KOPT-K1 (cell line): Measurements from ENCODE around the gene GEMIN2.
"Not testable (repeated sequence)": the region's sequence is repeated elsewhere in the genome, so short reads cannot be mapped to it uniquely, and the experiment has no call there.

Experiments used
- H3K27ac ChIP-seq: fragments of 200-600 bp; sonication (generic); 2 replicates; pipeline ENCODE4 v1.5.1; 2016; ENCODE audit warnings: antibody characterized with exemption, mild to moderate bottlenecking, low read depth, low read length; ENCODE audit not compliant: poor library complexity, severe bottlenecking
- H3K36me3 ChIP-seq: fragments of 200-600 bp; sonication (generic); 2 replicates; pipeline ENCODE4 v1.5.1; 2017; ENCODE audit warnings: antibody characterized with exemption, mild to moderate bottlenecking, low read length, moderate library complexity; ENCODE audit not compliant: insufficient read depth
- H3K9me3 ChIP-seq: fragments of 200-600 bp; sonication (generic); 2 replicates; pipeline ENCODE4 v1.5.1; 2017; ENCODE audit warnings: antibody characterized with exemption, low read length, mild to moderate bottlenecking; ENCODE audit not compliant: insufficient read depth, poor library complexity, severe bottlenecking

Gene GEMIN2

GRCh38 chr14:39179042-39179441 lies 64.9 kb downstream of the GEMIN2 start:
- H3K27ac ChIP-seq, result no peak overlapping the region
- H3K36me3 ChIP-seq, result peaks cover 81% of the 10 kb centered on the region

DNA sequence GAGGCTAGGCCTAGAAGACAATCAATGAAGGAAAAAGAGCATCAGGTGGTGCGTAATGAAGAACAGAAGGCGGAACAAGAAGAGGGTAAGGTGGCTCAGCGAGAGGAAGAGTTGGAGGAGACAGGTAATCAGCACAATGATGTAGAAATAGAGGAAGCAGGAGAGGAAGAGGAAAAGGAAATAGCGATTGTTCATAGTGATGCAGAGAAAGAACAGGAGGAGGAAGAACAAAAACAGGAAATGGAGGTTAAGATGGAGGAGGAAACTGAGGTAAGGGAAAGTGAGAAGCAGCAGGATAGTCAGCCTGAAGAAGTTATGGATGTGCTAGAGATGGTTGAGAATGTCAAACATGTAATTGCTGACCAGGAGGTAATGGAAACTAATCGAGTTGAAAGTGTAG lies 66.4 kb downstream of the GEMIN2 start:
- H3K9me3 ChIP-seq, result no peaks in the 10 kb centered on the region
- no peak overlapping the region for H3K27ac ChIP-seq
- peaks cover 96% of the 10 kb centered on the region for H3K36me3 ChIP-seq

More at GRCh38 chr14:39179042-39179441, 64.9 kb downstream of the GEMIN2 start:
- no peaks in the 10 kb centered on the region for H3K9me3 ChIP-seq

- Histone ChIP-seq H3K36me3 (peaks cover 100% of the 10 kb centered on the region), H3K9me3 (no peaks in the 10 kb centered on the region), H3K27ac (no peak overlapping the region)
Measured at GRCh38 chr14:39181026-39181692, 67.0 kb downstream of the GEMIN2 start.

DNA sequence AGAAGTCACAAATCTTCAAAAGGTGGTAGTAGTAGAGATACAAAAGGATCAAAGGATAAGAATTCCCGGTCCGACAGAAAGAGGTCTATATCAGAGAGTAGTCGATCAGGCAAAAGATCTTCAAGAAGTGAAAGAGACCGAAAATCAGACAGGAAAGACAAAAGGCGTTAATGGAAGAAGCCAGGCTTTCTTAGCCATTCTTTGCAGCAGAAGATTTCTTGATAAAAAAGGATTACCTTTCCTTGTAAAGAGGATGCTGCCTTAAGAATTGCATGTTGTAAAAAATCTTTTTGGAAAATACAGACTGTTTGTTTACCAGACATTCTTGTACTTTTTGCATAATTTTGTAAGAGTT lies 67.5 kb downstream of the GEMIN2 start:
- H3K9me3 ChIP-seq, result no peaks in the 10 kb centered on the region
- peaks cover 94% of the 10 kb centered on the region for H3K36me3 ChIP-seq
- no peak overlapping the region for H3K27ac ChIP-seq

- Histone ChIP-seq H3K36me3 (peaks cover 81% of the 10 kb centered on the region), H3K27ac (no peak overlapping the region), H3K9me3 (no peaks in the 10 kb centered on the region)
Measured at GRCh38 chr14:39182770-39183684, 68.9 kb downstream of the GEMIN2 start.

GRCh38 chr14:39183685-39184003 lies 69.5 kb downstream of the GEMIN2 start:
- not testable (repeated sequence) for H3K9me3 ChIP-seq, H3K27ac ChIP-seq
- peaks cover 75% of the 10 kb centered on the region for H3K36me3 ChIP-seq

GRCh38 chr14:39184628-39185255 lies 70.6 kb downstream of the GEMIN2 start:
- no peak overlapping the region for H3K27ac ChIP-seq
- H3K36me3 ChIP-seq, result peaks cover 64% of the 10 kb centered on the region
- H3K9me3 ChIP-seq, result no peaks in the 10 kb centered on the region

DNA sequence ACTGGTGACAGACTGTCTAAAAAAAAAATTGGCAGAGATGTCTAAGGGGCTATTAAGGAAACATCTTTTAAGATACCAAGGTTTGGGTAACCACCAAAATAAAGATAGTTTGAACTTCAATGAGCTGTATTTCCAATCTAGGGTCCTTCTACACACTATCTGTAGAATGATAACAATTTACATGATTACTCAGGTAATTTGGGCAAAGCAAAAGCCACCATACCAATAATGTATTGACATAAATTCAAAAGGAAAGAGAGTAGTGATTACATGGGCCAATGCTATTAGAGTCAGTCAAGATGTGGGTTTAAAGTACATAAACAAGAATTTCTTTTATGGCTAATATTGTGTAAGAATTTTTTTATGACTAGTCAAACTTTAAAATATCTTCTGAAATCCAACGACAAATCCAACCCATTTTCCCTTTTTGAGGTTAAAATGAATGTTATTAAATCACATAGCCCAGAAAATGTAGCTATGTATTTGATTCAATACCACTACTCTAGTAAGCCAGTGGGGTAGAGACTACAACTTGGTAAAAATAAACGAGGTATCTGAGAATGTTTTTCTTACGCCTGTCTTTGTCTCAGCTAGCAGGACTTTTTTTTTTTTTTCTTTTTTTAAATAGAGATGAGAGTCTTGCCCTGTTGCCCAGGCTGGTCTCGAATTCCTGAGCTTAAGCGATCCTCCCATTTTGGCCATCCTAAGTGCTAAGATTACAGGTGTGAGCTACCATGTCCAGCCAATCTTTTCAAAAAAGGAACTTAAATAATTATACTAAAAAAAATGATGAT lies 71.3 kb downstream of the GEMIN2 start:
- Histone ChIP-seq H3K9me3 (no peaks in the 10 kb centered on the region), H3K27ac (no peak overlapping the region), H3K36me3 (peaks cover 57% of the 10 kb centered on the region)
